ENCODE results near the gene DEXI. TPM values are rescaled to one million over a fixed set of nuclear protein-coding genes. Genes with fewer than 3 reads are reported as not detected.
A peak's percentile ranks its signal among the peaks of the same experiment; 100 is the strongest.

Gene DEXI
- total and polyA plus RNA-seq, 2 of the 13 experiments (the other 11 are each of a cell fraction or from before 2014, with no cell fraction given) = 51.5 to 70.4 TPM

GRCh38 chr16:10895053-10895946 lies 47.0 kb downstream of the DEXI start (continued):
- TF ChIP-seq ZNF800 (CRISPR knock-in tag; IDR thresholded peaks at IDR 0.05) (0 out of 2 replicates have a peak, but pooled peaks have one; percentile 40), SMARCC2 (IDR thresholded peaks at IDR 0.05) (no peak), ZNF121 (CRISPR knock-in tag; IDR thresholded peaks at IDR 0.05) (no peak; the same call in 1 of the 2 replicates), SP140L (CRISPR knock-in tag; IDR thresholded peaks at IDR 0.05; ENCODE audit: borderline replicate concordance) (peak; percentile 92; the same call in 1 of the 2 replicates), ZC3H13 (CRISPR knock-in tag; IDR thresholded peaks at IDR 0.05) (peak; percentile 82; the same call in 1 of the 2 replicates), ZNF556 (CRISPR knock-in tag; IDR thresholded peaks at IDR 0.05; ENCODE audit: borderline replicate concordance) (no peak), KAT7 (CRISPR knock-in tag; IDR thresholded peaks at IDR 0.05; ENCODE audit: borderline replicate concordance) (no peak), HOXA9 (CRISPR knock-in tag; IDR thresholded peaks at IDR 0.05; ENCODE audit: borderline replicate concordance) (peak; percentile 90), ZNF646 (CRISPR knock-in tag; IDR thresholded peaks at IDR 0.05) (no peak), SMAD1 (CRISPR knock-in tag; IDR thresholded peaks at IDR 0.05; ENCODE audit: borderline replicate concordance, low read depth) (peak; percentile 77; the same call in 1 of the 2 replicates), ZFP82 (CRISPR knock-in tag; IDR thresholded peaks at IDR 0.05; ENCODE audit: borderline replicate concordance) (no peak), TBX3 (IDR thresholded peaks at IDR 0.05; ENCODE audit: borderline replicate concordance) (no peak), ZNF704 (CRISPR knock-in tag; IDR thresholded peaks at IDR 0.05; ENCODE audit: borderline replicate concordance) (peak; percentile 90; the same call in 1 of the 2 replicates), SOX13 (IDR thresholded peaks at IDR 0.05) (no peak), SOX13 (CRISPR knock-in tag; conservative IDR thresholded peaks at IDR 0.05 in 1 of 2, IDR thresholded peaks at IDR 0.05 in 1 of 2) (peak in 1 of 2 experiments; percentile 56; a peak in 2 of 4 replicates), GPN1 (CRISPR knock-in tag; IDR thresholded peaks at IDR 0.05; ENCODE audit: borderline replicate concordance) (peak; percentile 85; the same call in 1 of the 2 replicates)
